CD14-positive monocyte (primary cell): Measurements from ENCODE around the gene DBX2. TPM values are rescaled to one million over a fixed set of nuclear protein-coding genes. Genes with fewer than 3 reads are reported as not detected.

Source experiments
- DNase-seq, 3 donors: peaks; one replicate each; pipeline ENCODE4 v3.0.0-alpha.2; 2011 to 2022
- H2AFZ ChIP-seq: 2 replicates; pipeline ENCODE4 v1.6.0; 2012; ENCODE audit warnings: mild to moderate bottlenecking, low read depth, low read length, inconsistent platforms; ENCODE audit not compliant: insufficient read depth, poor library complexity, severe bottlenecking
- H3K27ac ChIP-seq, 2 donors: 1 replicate in 1 of 2; 2 replicates in 1 of 2; pipeline ENCODE4 v1.5.1; 2012 to 2013; ENCODE audit warnings: low read length in 2 of 2, control low read depth in 1 of 2, inconsistent platforms in 1 of 2, low read depth in 1 of 2, mild to moderate bottlenecking in 1 of 2
- H3K27me3 ChIP-seq, 2 donors: one replicate each; pipeline versions ENCODE4 v1.6.0 to v1.6.1; 2011 to 2013; ENCODE audit warnings: low read length in 2 of 2; ENCODE audit not compliant: control insufficient read depth in 2 of 2, insufficient read depth in 2 of 2
- H3K36me3 ChIP-seq, 2 donors: replicated peaks in 1 of 2; 1 replicate in 1 of 2; 2 replicates in 1 of 2; pipeline versions ENCODE4 v1.5.1 to v1.6.1; 2012 to 2013; ENCODE audit warnings: low read length in 2 of 2, control low read depth in 1 of 2, inconsistent platforms in 1 of 2, mild to moderate bottlenecking in 1 of 2; ENCODE audit not compliant: insufficient read depth in 2 of 2, control insufficient read depth in 1 of 2
- H3K4me1 ChIP-seq, 2 donors: 1 replicate in 1 of 2; 2 replicates in 1 of 2; pipeline versions ENCODE4 v1.5.1 to v1.6.1; 2012 to 2013; ENCODE audit warnings: low read length in 2 of 2, control low read depth in 1 of 2, inconsistent platforms in 1 of 2, mild to moderate bottlenecking in 1 of 2, moderate library complexity in 1 of 2; ENCODE audit not compliant: insufficient read depth in 2 of 2, control insufficient read depth in 1 of 2
- H3K4me2 ChIP-seq: replicated peaks from 2 replicates; pipeline ENCODE3; 2012; ENCODE audit warnings: low read length, moderate library complexity, mild to moderate bottlenecking; ENCODE audit not compliant: poor library complexity, severe bottlenecking; ENCODE audit errors: extremely low read depth
- H3K4me3 ChIP-seq, 3 experiments: fragments of 200-600 bp in 1 of 3; sonication (generic) in 1 of 3; replicated peaks in 1 of 3; 1 replicate in 2 of 3; 2 replicates in 1 of 3; pipeline ENCODE4 v1.5.1; 2011 to 2013; ENCODE audit warnings: low read length in 3 of 3, mild to moderate bottlenecking in 3 of 3, control low read depth in 2 of 3, low read depth in 2 of 3, inconsistent platforms in 1 of 3, moderate library complexity in 1 of 3
- H3K79me2 ChIP-seq: 2 replicates; pipeline ENCODE4 v1.6.0; 2012; ENCODE audit warnings: mild to moderate bottlenecking, control low read depth, inconsistent platforms, low read length, moderate library complexity; ENCODE audit not compliant: insufficient read depth
- H3K9ac ChIP-seq: 2 replicates; pipeline ENCODE4 v1.6.0; 2017; ENCODE audit warnings: low read length, mild to moderate bottlenecking; ENCODE audit not compliant: insufficient read depth, poor library complexity, severe bottlenecking
- H3K9me3 ChIP-seq, 2 donors: replicated peaks in 1 of 2; 1 replicate in 1 of 2; 2 replicates in 1 of 2; pipeline versions ENCODE4 v1.5.1 to v1.6.1; 2012 to 2013; ENCODE audit warnings: low read length in 2 of 2, control low read depth in 1 of 2; ENCODE audit not compliant: control insufficient read depth in 1 of 2, insufficient read depth in 1 of 2
- H4K20me1 ChIP-seq: 2 replicates; pipeline ENCODE4 v1.6.0; 2012; ENCODE audit warnings: mild to moderate bottlenecking, low read length, control low read depth, moderate library complexity; ENCODE audit not compliant: insufficient read depth
- H3K27ac Mint-ChIP-seq, 7 donors: one replicate each; pipeline ENCODE4 v1.8.0; 2020; ENCODE audit warnings: mild to moderate bottlenecking in 7 of 7, mixed read lengths in 7 of 7, moderate library complexity in 6 of 7, inconsistent platforms in 2 of 7
- H3K27me3 Mint-ChIP-seq, 3 donors: one replicate each; pipeline ENCODE4 v1.8.0; 2021 to 2022; ENCODE audit warnings: low read depth in 3 of 3, mild to moderate bottlenecking in 3 of 3, mixed read lengths in 3 of 3, moderate library complexity in 3 of 3, inconsistent platforms in 1 of 3
- H3K36me3 Mint-ChIP-seq, 2 donors: one replicate each; pipeline ENCODE4 v1.8.0; 2020; ENCODE audit warnings: mixed read lengths in 2 of 2, inconsistent platforms in 1 of 2, mild to moderate bottlenecking in 1 of 2
- H3K4me1 Mint-ChIP-seq: one replicate; pipeline ENCODE4 v1.8.0; 2020; ENCODE audit warnings: mild to moderate bottlenecking, mixed read lengths
- H3K4me3 Mint-ChIP-seq, 2 donors: one replicate each; pipeline ENCODE4 v1.8.0; 2020; ENCODE audit warnings: mild to moderate bottlenecking in 2 of 2, mixed read lengths in 2 of 2, moderate library complexity in 1 of 2
- H3K9me3 Mint-ChIP-seq, 7 donors: one replicate each; pipeline ENCODE4 v1.8.0; 2020 to 2022; ENCODE audit warnings: mixed read lengths in 7 of 7, mild to moderate bottlenecking in 6 of 7, moderate library complexity in 6 of 7, inconsistent platforms in 2 of 7
- CTCF ChIP-seq: fragments of 200-600 bp; IDR thresholded peaks from one replicate; pipeline ENCODE4 v1.8.0; 2022; ENCODE audit warnings: antibody characterized with exemption, mild to moderate bottlenecking
- WGBS: methylation state at CpG from one replicate; pipeline ENCODE4 v1.1.5; 2013; ENCODE audit warnings: missing lambda C conversion rate; ENCODE audit not compliant: insufficient coverage; 5-methylcytosine and 5-hydroxymethylcytosine counted together
- intact Hi-C, 2 donors: fragments of 100-400 bp; cut with micrococcal nuclease; formaldehyde crosslinking; loops; one replicate each; pipeline versions ENCODE4 v1.15.0 to v1.15.1; 2023
- polyA plus RNA-seq, 3 donors: library from polyadenylated mRNA; depleted of rRNA in 1 of 3; unstranded in 2 of 3; stranded (reverse) in 1 of 3; fragments of 300-500 nt in 2 of 3; fragments of >200 nt in 1 of 3; fragmentation: Illumina TruSeq in 2 of 3; gene quantifications; 1 replicate in 2 of 3; 2 replicates in 1 of 3; pipeline ENCODE4 v1.2.3, GENCODE V29; 2012 to 2021

DBX2 gene
- polyA plus RNA-seq, 3 donors: not detected

DNA sequence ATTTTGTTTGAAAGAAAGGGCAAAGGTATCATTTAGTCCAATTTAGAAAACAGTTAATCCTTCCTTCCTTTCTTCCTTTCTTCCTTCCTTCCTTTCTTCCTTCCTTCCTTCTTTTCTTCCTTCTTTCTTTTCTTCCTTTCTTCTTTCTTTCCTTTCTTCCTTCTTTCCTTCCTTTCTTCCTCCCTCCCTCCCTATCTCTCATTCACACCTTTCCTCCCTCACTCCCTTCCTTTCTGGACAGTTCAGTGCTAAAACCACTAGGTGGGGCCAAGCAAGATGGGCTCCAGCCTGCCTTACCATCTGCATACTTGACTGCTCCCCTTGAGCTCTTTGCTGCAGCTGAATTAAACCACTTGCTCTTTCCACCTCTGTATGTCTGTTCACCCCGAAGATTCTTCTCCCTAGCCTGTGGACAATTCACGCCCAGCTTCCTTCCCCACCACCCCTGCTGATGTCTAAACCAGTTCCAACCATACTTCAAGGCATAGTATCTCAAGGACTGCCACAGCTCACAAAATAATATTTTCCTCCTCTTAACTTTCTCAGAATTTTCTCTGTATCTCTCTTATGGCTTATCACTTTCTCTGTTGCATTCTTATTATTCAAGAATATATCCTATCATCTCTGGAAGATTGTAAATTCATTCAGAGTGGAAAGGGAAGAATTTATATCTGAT is 78.0 kb downstream of the DBX2 start:
- H3K4me2 ChIP-seq: no peak overlapping the region
- H3K4me3 ChIP-seq: no peak overlapping the region
- H3K4me1 ChIP-seq: no peaks in the 10 kb centered on the region
- H3K27ac ChIP-seq: no peak overlapping the region
- Mint-ChIP-seq H3K27ac (no peak overlapping the region), H3K36me3 (no peaks in the 10 kb centered on the region), H3K4me1 (no peaks in the 10 kb centered on the region), H3K9me3 (no peaks in the 10 kb centered on the region), H3K27me3 (no peaks in the 10 kb centered on the region), H3K4me3 (no peak overlapping the region)
- no peaks in the 10 kb centered on the region for H3K79me2 ChIP-seq
- H3K36me3 ChIP-seq: no peaks in the 10 kb centered on the region
- H3K27me3 ChIP-seq: no peaks in the 10 kb centered on the region
- H3K9ac ChIP-seq: no peak overlapping the region
- no peak overlapping the region for H2AFZ ChIP-seq
- intact Hi-C loops: no loop called here
- DNase-seq: no peak
- no peaks in the 10 kb centered on the region for H3K9me3 ChIP-seq
- WGBS: 78% methylated on average over 2 of the region's 2 CpGs
- TF ChIP-seq CTCF: no peak
- H4K20me1 ChIP-seq: no peaks in the 10 kb centered on the region

DNA sequence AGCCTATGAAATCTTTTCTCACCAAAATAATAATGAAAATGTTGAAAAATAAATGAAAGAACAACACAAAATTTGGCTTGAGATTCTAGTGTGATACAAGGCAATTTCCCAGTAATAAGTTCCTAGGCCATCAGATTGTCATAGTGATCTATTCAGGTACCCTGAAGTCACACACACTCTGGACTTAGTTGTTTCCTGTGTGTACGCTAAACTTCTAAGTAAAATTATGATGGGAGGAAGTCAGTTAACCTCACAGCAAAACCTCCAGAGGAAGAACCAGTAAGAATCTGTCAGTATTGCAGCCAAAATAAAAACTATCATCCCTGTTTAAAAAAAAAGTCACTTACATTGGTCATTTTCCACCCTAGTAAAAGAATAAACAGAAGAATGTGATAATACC is 81.9 kb downstream of the DBX2 start:
- Histone ChIP-seq H3K27ac (no peak overlapping the region), H3K27me3 (no peaks in the 10 kb centered on the region), H3K4me3 (no peak overlapping the region), H2AFZ (no peak overlapping the region), H3K9ac (no peak overlapping the region), H3K4me2 (no peak overlapping the region), H3K9me3 (no peaks in the 10 kb centered on the region), H3K36me3 (no peaks in the 10 kb centered on the region), H4K20me1 (no peaks in the 10 kb centered on the region), H3K4me1 (no peaks in the 10 kb centered on the region), H3K79me2 (no peaks in the 10 kb centered on the region)
- TF ChIP-seq CTCF: no peak
- no peak for DNase-seq
- H3K36me3 Mint-ChIP-seq: no peaks in the 10 kb centered on the region
- no CpG with 5 or more reads among the region's 1 CpG for WGBS
- intact Hi-C loops: no loop called here
- no peak overlapping the region for H3K27ac Mint-ChIP-seq
- H3K4me3 Mint-ChIP-seq: no peak overlapping the region
- no peaks in the 10 kb centered on the region for H3K4me1 Mint-ChIP-seq
- H3K27me3 Mint-ChIP-seq: no peaks in the 10 kb centered on the region
- peaks cover 0 to 10% (median 2%) of the 10 kb centered on the region in 7 donors for H3K9me3 Mint-ChIP-seq

Other genes starting within 250 kb of the DBX2 start
- gene NELL2, start 174.8 kb downstream of the DBX2 start, polyA plus RNA-seq: under 1 TPM; 0.09 to 0.98 (median 0.39) TPM
- gene ANO6, start 165.0 kb upstream of the DBX2 start, polyA plus RNA-seq: 10 to 100 TPM; 20.2 to 48.7 (median 34.1) TPM